Stimulated activated memory B cell treated with anti-CD40 and anti-IgM and Interleukin-4, amounts not matched to agents 10 μg/mL and 1 μg/mL and 100 μg/mL, for 72 hours (primary cell): Measurements from ENCODE around the gene STAT4.
A peak's percentile ranks its signal among the peaks of the same experiment; 100 is the strongest.
"Not testable (repeated sequence)": the region's sequence is repeated elsewhere in the genome, so short reads cannot be mapped to it uniquely, and the experiment has no call there.

Experiments used
- ATAC-seq: fragments of 150-1000 bp; cut with Tn5 transposase; 2 replicates; pipeline ENCODE4 v1.10.0; 2021
- H3K27ac Mint-ChIP-seq: one replicate; pipeline ENCODE4 v1.8.0; 2022; ENCODE audit warnings: mild to moderate bottlenecking, mixed read lengths
- H3K27me3 Mint-ChIP-seq: one replicate; pipeline ENCODE4 v1.8.0; 2022; ENCODE audit warnings: mixed read lengths
- H3K36me3 Mint-ChIP-seq: one replicate; pipeline ENCODE4 v1.8.0; 2022; ENCODE audit warnings: mixed read lengths
- H3K4me1 Mint-ChIP-seq: one replicate; pipeline ENCODE4 v1.8.0; 2022; ENCODE audit warnings: mixed read lengths
- H3K4me3 Mint-ChIP-seq: one replicate; pipeline ENCODE4 v1.8.0; 2022; ENCODE audit warnings: mild to moderate bottlenecking, moderate library complexity, mixed read lengths
- H3K9me3 Mint-ChIP-seq: one replicate; pipeline ENCODE4 v1.8.0; 2022; ENCODE audit warnings: mixed read lengths

Gene STAT4

DNA sequence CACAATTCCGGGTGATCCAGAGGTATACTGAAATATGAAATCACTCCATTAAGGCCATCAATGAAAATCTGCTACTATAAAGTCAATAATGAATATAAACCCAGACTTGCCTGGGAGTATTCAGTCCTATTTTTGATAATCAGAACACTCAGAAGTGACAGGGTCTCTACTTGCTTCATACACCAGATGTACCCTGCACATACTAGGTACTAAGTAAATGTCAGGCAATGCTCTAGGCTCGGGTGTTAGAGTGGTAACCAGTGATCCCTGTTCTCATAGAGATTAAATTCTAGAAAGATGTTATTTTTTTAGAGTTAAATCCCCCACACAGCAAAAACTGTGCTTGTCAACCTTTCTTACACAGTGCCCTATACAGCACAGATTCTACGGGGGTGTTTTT lies 149.2 kb downstream of the STAT4 start:
- peaks cover 3% of the 10 kb centered on the region for H3K9me3 Mint-ChIP-seq
- peak overlapping the region; percentile 48 for H3K27ac Mint-ChIP-seq
- no peak overlapping the region for H3K4me3 Mint-ChIP-seq
- peaks cover 8% of the 10 kb centered on the region for H3K4me1 Mint-ChIP-seq
- peaks cover 89% of the 10 kb centered on the region for H3K36me3 Mint-ChIP-seq
- no peak for ATAC-seq
- no peaks in the 10 kb centered on the region for H3K27me3 Mint-ChIP-seq

DNA sequence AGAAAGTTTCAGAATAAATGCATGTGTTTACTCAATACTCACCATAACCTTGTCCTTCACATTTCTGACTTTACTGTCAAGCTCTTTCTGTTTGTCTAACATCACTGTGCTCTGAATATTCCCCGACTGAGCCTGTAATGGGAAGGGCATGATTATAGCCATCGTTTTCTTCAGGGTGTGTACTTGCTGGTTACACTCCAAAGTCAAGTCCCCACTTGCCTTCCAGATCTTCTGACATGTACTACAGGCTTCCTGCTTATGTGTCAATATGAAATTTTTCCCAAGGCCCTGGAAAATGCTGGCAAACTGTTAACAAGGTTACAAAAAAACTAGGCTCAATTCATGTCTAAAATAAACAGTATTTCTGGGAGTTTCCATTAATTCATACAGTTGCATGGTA lies 149.8 kb downstream of the STAT4 start:
- ATAC-seq = no peak
- Mint-ChIP-seq H3K36me3 (peaks cover 91% of the 10 kb centered on the region), H3K27me3 (no peaks in the 10 kb centered on the region), H3K27ac (no peak overlapping the region), H3K4me3 (no peak overlapping the region), H3K9me3 (peaks cover 3% of the 10 kb centered on the region), H3K4me1 (peaks cover 8% of the 10 kb centered on the region)

GRCh38 chr2:190999949-191000665 lies 150.7 kb downstream of the STAT4 start:
- Mint-ChIP-seq H3K9me3 (peaks cover 7% of the 10 kb centered on the region), H3K4me3 (no peak overlapping the region), H3K27ac (no peak overlapping the region), H3K27me3 (no peaks in the 10 kb centered on the region), H3K4me1 (peaks cover 8% of the 10 kb centered on the region), H3K36me3 (peaks cover 91% of the 10 kb centered on the region)
- no peak for ATAC-seq

DNA sequence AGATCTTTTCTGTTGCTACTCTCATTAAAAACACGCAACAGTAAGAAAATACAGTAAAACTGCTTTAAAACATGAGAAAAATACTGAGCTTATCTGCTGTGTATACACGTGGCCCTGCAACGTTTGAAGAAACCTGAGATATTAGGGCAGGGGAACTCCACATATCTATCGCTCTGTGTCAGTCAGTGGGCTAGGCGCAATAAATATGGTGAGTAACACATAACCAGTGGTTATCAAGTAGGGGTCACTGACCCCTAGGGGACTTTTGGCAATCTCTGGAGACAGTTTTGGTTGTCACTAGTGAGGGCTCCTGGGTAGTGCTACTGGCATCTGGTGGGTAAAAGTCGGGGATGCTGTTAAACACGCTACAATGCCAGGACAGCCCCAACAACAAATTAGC lies 151.7 kb downstream of the STAT4 start:
- Mint-ChIP-seq H3K9me3 (peaks cover 8% of the 10 kb centered on the region), H3K36me3 (peaks cover 91% of the 10 kb centered on the region), H3K4me1 (peaks cover 8% of the 10 kb centered on the region), H3K27me3 (no peaks in the 10 kb centered on the region), H3K4me3 (no peak overlapping the region), H3K27ac (no peak overlapping the region)
- no peak for ATAC-seq

GRCh38 chr2:190997526-190998113 lies 153.2 kb downstream of the STAT4 start:
- peaks cover 8% of the 10 kb centered on the region for H3K4me1 Mint-ChIP-seq
- peaks cover 90% of the 10 kb centered on the region for H3K36me3 Mint-ChIP-seq
- no peaks in the 10 kb centered on the region for H3K27me3 Mint-ChIP-seq
- peaks cover 8% of the 10 kb centered on the region for H3K9me3 Mint-ChIP-seq
- H3K4me3 Mint-ChIP-seq = no peak overlapping the region
- no peak for ATAC-seq
- H3K27ac Mint-ChIP-seq = peak overlapping the region; percentile 46

GRCh38 chr2:190996947-190997346 lies 153.8 kb downstream of the STAT4 start:
- Mint-ChIP-seq H3K4me3 (no peak overlapping the region), H3K36me3 (peaks cover 89% of the 10 kb centered on the region), H3K4me1 (peaks cover 8% of the 10 kb centered on the region), H3K27me3 (no peaks in the 10 kb centered on the region), H3K27ac (peak overlapping the region; percentile 46), H3K9me3 (peaks cover 8% of the 10 kb centered on the region)
- no peak for ATAC-seq

- Mint-ChIP-seq H3K36me3 (peaks cover 90% of the 10 kb centered on the region), H3K4me3 (no peak overlapping the region), H3K9me3 (peaks cover 8% of the 10 kb centered on the region), H3K27ac (peak overlapping the region; percentile 46), H3K4me1 (peaks cover 8% of the 10 kb centered on the region), H3K27me3 (no peaks in the 10 kb centered on the region)
- ATAC-seq = peak; percentile 50
These were observed 154.4 kb downstream of the STAT4 start for GRCh38 chr2:190996338-190996946.

- not testable (repeated sequence) for H3K4me3 Mint-ChIP-seq, H3K4me1 Mint-ChIP-seq, H3K9me3 Mint-ChIP-seq, ATAC-seq, H3K27me3 Mint-ChIP-seq
- Mint-ChIP-seq H3K27ac (peak overlapping the region; percentile 74), H3K36me3 (peaks cover 80% of the 10 kb centered on the region)
These were observed 155.5 kb downstream of the STAT4 start for GRCh38 chr2:190995315-190995714.

DNA sequence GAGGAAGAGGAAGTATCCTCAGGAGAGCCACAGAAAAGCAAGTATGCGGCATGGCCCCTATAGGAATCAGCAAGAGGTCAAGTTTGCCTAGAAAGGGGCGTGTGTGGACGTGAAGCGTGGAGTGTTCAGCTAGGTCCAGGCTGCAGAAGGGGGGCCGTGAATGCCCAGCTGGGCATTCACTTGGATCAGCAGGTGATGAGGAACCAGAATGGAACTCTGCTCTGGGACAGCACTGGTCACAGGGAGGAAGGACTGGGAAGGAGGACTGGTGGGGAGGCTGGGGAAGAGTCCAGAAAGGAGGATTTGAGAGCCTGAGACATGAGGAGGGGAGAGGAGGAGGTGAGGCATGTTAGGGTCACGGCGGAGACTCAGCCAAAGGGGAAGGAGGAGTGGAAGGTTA lies 156.6 kb downstream of the STAT4 start:
- Mint-ChIP-seq H3K4me3 (no peak overlapping the region), H3K4me1 (peaks cover 8% of the 10 kb centered on the region), H3K36me3 (peaks cover 74% of the 10 kb centered on the region), H3K27ac (peak overlapping the region; percentile 66), H3K27me3 (no peaks in the 10 kb centered on the region), H3K9me3 (peaks cover 8% of the 10 kb centered on the region)
- no peak for ATAC-seq

GRCh38 chr2:190993292-190993643 lies 157.5 kb downstream of the STAT4 start:
- ATAC-seq = no peak
- Mint-ChIP-seq H3K4me1 (peaks cover 8% of the 10 kb centered on the region), H3K4me3 (no peak overlapping the region), H3K27ac (no peak overlapping the region), H3K36me3 (peaks cover 75% of the 10 kb centered on the region), H3K9me3 (peaks cover 8% of the 10 kb centered on the region), H3K27me3 (no peaks in the 10 kb centered on the region)

- ATAC-seq = no peak
- H3K9me3 Mint-ChIP-seq = peaks cover 3% of the 10 kb centered on the region
- H3K4me3 Mint-ChIP-seq = no peak overlapping the region
- H3K36me3 Mint-ChIP-seq = peaks cover 70% of the 10 kb centered on the region
- no peak overlapping the region for H3K27ac Mint-ChIP-seq
- H3K4me1 Mint-ChIP-seq = no peaks in the 10 kb centered on the region
- no peaks in the 10 kb centered on the region for H3K27me3 Mint-ChIP-seq
These were observed 160.7 kb downstream of the STAT4 start for GRCh38 chr2:190990132-190990531.

GRCh38 chr2:190988910-190989309 lies 161.9 kb downstream of the STAT4 start:
- no peaks in the 10 kb centered on the region for H3K27me3 Mint-ChIP-seq
- H3K9me3 Mint-ChIP-seq = no peaks in the 10 kb centered on the region
- ATAC-seq = no peak
- no peaks in the 10 kb centered on the region for H3K4me1 Mint-ChIP-seq
- H3K36me3 Mint-ChIP-seq = peaks cover 65% of the 10 kb centered on the region
- H3K27ac Mint-ChIP-seq = no peak overlapping the region
- no peak overlapping the region for H3K4me3 Mint-ChIP-seq

GRCh38 chr2:190987938-190988337 lies 162.9 kb downstream of the STAT4 start:
- H3K4me3 Mint-ChIP-seq = no peak overlapping the region
- H3K9me3 Mint-ChIP-seq = no peaks in the 10 kb centered on the region
- no peak overlapping the region for H3K27ac Mint-ChIP-seq
- no peaks in the 10 kb centered on the region for H3K4me1 Mint-ChIP-seq
- no peaks in the 10 kb centered on the region for H3K27me3 Mint-ChIP-seq
- no peak for ATAC-seq
- peaks cover 62% of the 10 kb centered on the region for H3K36me3 Mint-ChIP-seq

- H3K36me3 Mint-ChIP-seq = peaks cover 66% of the 10 kb centered on the region
- no peak overlapping the region for H3K4me3 Mint-ChIP-seq
- peaks cover 5% of the 10 kb centered on the region for H3K4me1 Mint-ChIP-seq
- H3K9me3 Mint-ChIP-seq = no peaks in the 10 kb centered on the region
- no peak for ATAC-seq
- H3K27me3 Mint-ChIP-seq = no peaks in the 10 kb centered on the region
- no peak overlapping the region for H3K27ac Mint-ChIP-seq
These were observed 163.7 kb downstream of the STAT4 start for GRCh38 chr2:190987116-190987515.

GRCh38 chr2:190986221-190986953 lies 164.4 kb downstream of the STAT4 start:
- Mint-ChIP-seq H3K27me3 (no peaks in the 10 kb centered on the region), H3K4me3 (no peak overlapping the region), H3K36me3 (peaks cover 69% of the 10 kb centered on the region), H3K27ac (no peak overlapping the region), H3K4me1 (peaks cover 13% of the 10 kb centered on the region), H3K9me3 (no peaks in the 10 kb centered on the region)
- ATAC-seq = no peak
